AG08396 (cell line): ENCODE measurements around the gene HSPA12A.
"Not testable (repeated sequence)": the region's sequence is repeated elsewhere in the genome, so short reads cannot be mapped to it uniquely, and the experiment has no call there.

ENCODE experiments used
- DNase-seq: peaks from one replicate; pipeline ENCODE4 v3.0.0; 2012; ENCODE audit warnings: low spot score, mixed read lengths

HSPA12A gene

DNA sequence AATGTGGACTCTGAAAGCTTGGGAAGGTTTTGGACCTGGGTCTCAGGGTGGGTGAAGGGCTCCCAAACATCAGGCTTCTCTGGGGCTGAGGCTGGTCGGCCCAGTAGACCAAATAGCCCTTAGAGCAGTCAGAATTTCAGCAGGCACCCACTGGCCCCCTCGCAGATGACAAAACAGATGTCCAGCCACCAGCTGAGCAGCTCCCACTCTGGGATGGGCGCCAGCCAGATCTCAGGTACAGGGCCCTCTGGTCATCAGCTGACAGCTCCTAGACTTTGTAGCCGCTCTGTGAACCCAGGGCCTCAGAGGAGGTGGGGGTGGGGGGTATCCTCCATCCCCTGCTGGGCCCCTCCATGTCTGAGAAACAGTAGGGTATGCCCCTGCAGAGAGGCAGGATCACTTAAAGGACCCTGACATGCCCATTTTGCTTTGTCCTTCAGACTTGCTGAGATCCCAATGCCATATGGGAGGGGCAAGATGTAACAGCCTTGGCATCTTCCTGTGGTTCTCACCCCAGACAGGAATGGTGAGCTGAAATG lies 26.5 kb downstream of the HSPA12A start:
- DNase-seq: no peak

DNA sequence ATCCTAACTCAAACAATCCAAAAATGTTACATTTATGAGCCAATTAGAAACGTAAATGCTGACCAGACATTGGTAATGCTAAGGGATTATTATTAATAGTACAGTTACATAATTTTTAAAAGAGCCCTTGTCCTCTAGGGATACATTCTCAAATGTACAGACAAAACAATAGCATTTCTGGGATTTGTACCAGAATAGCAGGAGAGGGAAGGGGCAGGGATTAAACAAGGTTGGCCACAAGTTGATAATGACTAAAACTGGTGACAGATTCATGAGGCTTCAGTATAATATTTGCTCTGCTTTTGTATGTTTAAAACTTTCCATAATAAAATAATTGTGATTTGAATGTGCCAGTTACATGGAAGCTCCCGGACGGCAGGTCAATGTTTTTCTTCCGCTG lies 27.0 kb downstream of the HSPA12A start:
- DNase-seq: no peak

DNA sequence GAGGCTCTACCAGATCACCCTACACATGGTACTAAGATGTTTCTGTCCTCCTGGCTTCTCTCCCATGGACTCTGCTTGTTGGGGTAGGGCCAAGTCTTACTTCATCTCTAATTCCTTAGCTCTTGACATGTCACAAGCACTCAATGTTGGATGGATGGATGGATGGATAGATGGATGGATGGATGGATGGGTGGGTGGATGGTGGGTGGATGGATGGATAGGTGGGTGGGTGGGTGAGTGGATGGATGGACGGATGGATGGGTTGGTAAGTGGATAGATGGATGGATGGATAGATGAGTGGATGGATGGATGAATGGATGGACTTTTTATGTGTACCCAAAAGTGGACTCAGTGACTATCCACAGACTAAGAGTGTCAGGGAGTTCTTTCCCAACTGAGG lies 28.5 kb downstream of the HSPA12A start:
- DNase-seq: no peak

DNA sequence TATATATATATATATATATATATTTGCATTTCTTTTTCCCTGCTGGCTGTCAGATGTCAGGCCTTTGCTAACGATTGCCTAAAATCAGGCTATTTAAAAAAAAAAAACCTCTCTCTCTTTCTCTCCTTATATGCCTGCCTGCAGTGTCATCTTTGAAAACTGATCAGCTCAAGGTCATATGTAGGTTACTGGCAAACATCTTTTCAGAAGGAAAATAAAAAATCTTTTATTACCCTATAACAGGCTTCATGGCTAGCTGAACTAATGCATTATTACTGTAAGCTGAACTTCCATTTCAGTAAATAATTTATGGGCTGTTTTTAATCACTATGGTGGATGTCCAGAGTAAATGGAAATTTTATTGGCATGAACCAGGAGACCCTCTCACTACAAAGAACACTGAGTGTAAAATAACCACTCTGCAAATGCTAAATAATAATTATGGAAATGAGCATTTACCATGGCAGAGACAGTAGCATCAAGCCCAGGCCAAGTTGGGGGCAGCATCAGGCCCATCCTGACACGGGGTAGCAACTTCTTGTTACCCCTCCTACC lies 29.3 kb downstream of the HSPA12A start:
- DNase-seq: no peak

GRCh38 chr10:116712519-116712918 lies 29.8 kb downstream of the HSPA12A start:
- no peak for DNase-seq

DNA sequence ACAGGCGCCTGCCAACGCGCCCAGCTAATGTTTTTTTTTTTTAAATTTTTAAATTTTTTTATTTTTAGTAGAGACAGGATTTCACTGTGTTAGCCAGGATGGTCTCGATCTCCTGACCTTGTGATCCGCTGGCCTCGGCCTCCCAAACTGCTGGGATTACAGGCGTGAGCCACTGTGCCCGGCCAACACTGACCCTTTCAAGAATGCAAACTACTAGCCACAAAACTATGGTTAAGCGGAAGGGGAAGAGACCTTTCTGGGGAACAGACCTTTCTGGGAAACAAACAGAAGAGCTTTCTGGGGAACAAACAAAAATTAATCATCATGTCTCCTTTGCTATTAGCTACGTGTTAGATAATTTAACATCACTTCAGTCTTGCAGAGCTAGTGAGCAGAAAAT lies 30.6 kb downstream of the HSPA12A start:
- DNase-seq: not testable (repeated sequence)

DNA sequence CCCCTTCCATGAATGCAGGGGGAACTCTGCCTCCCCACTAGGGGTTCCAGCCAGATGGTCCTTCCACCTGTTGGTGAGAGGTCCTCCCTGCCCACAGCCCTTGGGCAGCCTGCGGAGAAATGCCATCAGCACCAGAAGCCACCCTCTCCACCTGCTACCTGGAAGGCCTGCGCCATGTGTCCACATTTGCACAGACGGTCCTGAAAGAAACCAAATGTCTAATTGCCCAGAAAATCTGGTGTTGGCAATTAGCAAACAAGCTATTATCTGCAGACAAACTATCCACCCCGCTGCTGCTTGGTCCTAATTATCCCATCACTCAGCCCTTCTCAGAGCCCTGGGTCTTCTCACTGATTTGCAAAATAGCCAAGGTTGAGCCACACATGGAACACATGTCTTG lies 32.3 kb downstream of the HSPA12A start:
- no peak for DNase-seq

- DNase-seq: no peak
Observed at GRCh38 chr10:116708877-116709276, 33.5 kb downstream of the HSPA12A start.

DNA sequence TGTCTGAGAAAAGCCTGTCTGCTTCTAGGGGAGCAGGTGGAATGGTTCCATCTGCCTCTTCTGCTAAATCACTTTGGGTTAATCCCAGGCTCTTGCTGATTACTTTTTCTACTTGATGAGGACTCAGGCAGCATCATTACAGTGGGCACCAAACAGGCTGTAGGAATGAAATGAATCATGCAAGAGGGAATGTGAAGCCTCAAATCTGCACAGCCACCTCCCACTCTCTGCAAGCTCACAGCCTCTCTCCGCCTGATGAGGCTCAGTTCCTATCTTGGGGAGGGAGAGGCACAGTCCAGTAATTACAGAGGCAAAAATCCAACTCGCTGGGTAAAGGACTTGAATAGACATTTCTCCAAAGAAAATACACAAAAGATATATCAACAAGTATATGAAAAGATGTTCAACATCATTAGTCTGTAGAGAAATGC lies 34.0 kb downstream of the HSPA12A start:
- DNase-seq: peak; percentile 73

GRCh38 chr10:116707981-116708380 lies 34.4 kb downstream of the HSPA12A start:
- no peak for DNase-seq

DNA sequence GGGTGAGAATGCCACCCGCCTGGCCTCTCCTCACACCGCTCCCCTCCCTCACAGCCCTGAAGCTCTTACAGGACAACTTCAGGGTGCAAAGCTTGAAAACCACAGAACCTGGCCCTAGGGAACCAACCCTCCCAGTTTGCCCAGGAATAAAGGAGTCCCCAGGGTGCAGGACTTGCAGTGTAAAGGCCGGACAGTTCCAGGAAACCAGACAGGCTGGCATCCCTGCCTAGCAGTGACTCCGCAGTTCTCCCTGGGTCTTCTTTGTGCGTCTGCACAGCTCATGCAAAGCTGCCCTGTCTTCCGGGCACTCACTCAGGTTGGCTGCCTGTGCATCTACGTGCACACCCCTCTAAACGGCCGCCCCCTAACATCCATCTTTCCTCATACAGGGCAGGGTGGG lies 36.1 kb downstream of the HSPA12A start:
- DNase-seq: no peak

DNA sequence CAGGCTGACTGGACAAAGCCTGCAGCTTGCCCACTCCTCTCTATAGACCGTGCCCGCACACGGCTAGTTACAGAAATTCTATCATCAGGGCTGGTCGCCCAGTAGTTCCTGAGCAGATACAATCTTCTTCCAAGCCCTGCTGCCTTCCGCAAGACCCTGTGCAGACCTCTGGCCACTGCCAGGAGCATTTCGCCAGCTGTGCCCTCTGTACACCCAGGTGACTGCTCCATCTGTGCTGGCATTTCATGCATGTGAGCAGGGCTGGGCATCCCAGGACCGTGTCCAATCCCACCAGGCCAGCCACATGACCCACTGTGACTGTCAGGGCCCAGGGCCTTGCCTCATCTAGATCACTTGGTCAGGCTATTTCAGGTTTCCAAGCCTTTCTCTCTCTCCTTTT lies 36.9 kb downstream of the HSPA12A start:
- no peak for DNase-seq

DNA sequence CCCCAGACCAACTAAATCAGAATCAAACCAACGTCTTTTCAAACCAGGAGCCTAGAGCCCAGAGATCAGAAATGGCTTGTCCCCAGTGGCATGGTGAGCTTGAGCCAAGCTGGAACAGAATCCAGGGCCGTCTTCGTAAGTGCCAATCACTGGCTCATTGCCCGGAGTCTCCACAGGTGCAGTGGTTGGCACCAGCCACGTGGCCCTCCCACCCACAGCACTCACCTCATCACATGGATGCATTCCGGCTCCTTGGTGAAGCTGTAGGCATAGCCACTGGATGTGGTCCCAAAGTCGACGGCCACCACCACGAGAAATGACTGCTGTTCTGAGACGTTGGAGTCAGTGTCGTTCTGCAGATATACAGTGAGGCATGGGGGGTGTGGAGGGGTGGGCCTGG lies 37.4 kb downstream of the HSPA12A start:
- no peak for DNase-seq

DNA sequence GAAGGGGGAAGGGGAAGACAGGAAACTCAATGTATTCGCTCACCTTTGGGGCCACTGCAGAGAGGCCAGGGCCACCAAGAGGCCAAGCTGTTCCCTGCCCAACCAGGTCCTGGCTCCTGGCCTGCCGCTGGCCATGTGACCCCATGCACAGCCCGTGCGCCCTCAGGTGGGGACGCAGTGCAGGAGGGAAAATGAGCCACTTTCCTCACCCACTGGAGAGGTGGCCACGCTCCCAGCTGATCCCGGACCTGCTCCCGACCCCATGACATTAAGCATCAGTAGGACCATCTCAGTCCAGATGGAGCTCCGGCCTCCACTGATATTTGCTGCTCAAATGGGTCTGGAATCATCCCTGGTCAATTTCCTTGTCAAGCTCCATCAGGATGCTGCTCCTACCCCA lies 40.2 kb downstream of the HSPA12A start:
- DNase-seq: no peak

- DNase-seq: no peak
Observed at GRCh38 chr10:116699471-116700150, 42.8 kb downstream of the HSPA12A start.

- DNase-seq: no peak
Observed at GRCh38 chr10:116699049-116699448, 43.3 kb downstream of the HSPA12A start.

- no peak for DNase-seq
Observed at GRCh38 chr10:116698364-116698763, 44.0 kb downstream of the HSPA12A start.

GRCh38 chr10:116697816-116698215 lies 44.5 kb downstream of the HSPA12A start:
- DNase-seq: no peak

DNA sequence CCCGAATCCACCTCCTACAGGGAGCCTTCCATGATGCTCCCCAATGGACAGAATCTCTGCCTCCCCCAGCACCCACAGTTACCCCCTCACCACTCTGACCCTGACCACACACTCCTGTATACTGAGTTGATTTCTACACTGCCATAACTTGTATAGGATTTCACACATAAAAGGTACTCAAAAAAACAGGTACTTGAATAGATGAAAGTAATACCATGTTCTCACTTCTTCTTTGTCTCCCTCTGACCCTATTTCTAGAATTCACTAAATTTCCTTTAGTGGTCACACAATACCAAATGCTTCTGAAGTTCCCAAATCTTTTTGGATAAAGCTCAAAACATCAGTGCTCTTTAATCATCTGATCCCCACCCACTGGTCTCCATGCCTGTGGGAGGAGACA lies 45.4 kb downstream of the HSPA12A start:
- DNase-seq: no peak

DNA sequence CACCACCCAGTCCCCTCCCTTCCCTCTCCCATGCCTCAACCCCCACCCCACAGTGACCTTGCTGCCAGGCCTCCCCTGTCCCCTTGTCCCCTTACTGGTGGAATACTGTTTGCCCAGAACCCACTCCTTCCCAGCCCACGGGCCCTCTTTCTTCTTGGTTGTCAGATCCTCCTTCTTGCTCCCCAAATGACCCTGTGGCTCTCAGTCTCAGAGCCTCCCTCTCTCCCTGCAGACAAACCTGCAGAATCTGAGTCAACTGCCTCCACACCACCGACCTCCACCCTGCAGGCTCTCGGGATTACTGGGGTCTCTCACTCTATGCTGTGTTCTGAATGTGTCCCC lies 47.5 kb downstream of the HSPA12A start:
- no peak for DNase-seq

- DNase-seq: no peak
Observed at GRCh38 chr10:116694243-116694926, 48.0 kb downstream of the HSPA12A start.

DNA sequence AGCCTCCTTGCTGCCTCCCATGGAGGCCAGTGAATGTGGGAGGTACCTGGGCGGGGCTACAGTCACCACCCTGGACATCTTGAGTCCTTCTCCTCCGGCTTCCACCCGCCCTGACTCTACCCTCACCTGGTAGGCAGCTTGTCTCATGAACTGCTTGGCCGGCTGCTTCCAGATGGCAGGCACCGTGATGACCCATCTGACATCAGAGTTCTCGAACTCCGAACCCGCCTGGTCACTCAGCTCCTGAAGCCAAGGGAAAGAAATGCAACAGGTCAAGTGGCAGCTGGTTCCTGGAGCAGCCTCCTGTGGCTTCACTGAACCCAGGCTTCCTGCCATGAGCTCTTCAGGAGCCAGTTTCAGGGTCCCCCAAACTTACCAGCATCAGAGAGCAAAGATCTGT lies 50.1 kb downstream of the HSPA12A start:
- no peak for DNase-seq

DNA sequence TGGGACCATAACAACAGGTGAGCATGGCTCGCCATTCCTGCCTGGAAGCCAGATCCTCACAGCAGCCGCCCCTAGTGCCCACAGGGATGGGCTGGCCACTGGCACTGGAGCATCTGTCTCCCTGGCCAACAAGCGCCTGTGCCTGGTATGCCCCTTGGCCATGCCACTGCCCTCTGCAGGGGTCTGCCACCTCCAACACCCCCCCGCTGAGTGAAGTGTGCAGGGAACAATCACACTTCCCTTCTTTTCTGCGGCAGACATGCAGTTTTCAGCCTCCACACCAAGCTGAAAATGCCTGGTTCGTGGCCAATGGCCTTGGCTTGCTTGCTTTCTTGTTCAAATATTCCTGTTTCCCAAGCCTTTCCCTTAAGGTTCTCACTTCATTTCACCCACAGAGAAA lies 50.7 kb downstream of the HSPA12A start:
- DNase-seq: no peak
